ENCODE measurements around the gene L3MBTL4.

The L3MBTL4 gene

GRCh38 chr18:6362559-6363129 is 52.1 kb downstream of the L3MBTL4 start:
- no peak for DNase-seq

GRCh38 chr18:6357668-6358067 is 57.0 kb downstream of the L3MBTL4 start:
- DNase-seq: no peak

GRCh38 chr18:6355789-6356589 is 58.7 kb downstream of the L3MBTL4 start:
- DNase-seq: no peak

GRCh38 chr18:6352275-6352674 is 62.4 kb downstream of the L3MBTL4 start:
- DNase-seq: no peak

- DNase-seq: no peak
These were observed 71.7 kb downstream of the L3MBTL4 start for GRCh38 chr18:6342990-6343389.

- no peak for DNase-seq
These were observed 73.0 kb downstream of the L3MBTL4 start for GRCh38 chr18:6341709-6342108.

- no peak for DNase-seq
These were observed 73.4 kb downstream of the L3MBTL4 start for GRCh38 chr18:6341303-6341702.

- no peak for DNase-seq
These were observed 74.6 kb downstream of the L3MBTL4 start for GRCh38 chr18:6340121-6340520.

- DNase-seq: no peak
These were observed 78.5 kb downstream of the L3MBTL4 start for GRCh38 chr18:6336239-6336638.

GRCh38 chr18:6333981-6334380 is 80.7 kb downstream of the L3MBTL4 start:
- no peak for DNase-seq

- no peak for DNase-seq
These were observed 82.8 kb downstream of the L3MBTL4 start for GRCh38 chr18:6331872-6332271.

GRCh38 chr18:6330786-6331185 is 83.9 kb downstream of the L3MBTL4 start:
- DNase-seq: no peak

- no peak for DNase-seq
These were observed 86.1 kb downstream of the L3MBTL4 start for GRCh38 chr18:6328621-6329010.

GRCh38 chr18:6327895-6328620 is 86.7 kb downstream of the L3MBTL4 start:
- no peak for DNase-seq

GRCh38 chr18:6327485-6327884 is 87.2 kb downstream of the L3MBTL4 start:
- DNase-seq: no peak

GRCh38 chr18:6326566-6326965 is 88.1 kb downstream of the L3MBTL4 start:
- DNase-seq: no peak

GRCh38 chr18:6323319-6323889 is 91.3 kb downstream of the L3MBTL4 start:
- DNase-seq: no peak

GRCh38 chr18:6315517-6316331 is 99.0 kb downstream of the L3MBTL4 start:
- DNase-seq: no peak

GRCh38 chr18:6313415-6313814 is 101.3 kb downstream of the L3MBTL4 start:
- DNase-seq: no peak

- DNase-seq: no peak
These were observed 103.1 kb downstream of the L3MBTL4 start for GRCh38 chr18:6311456-6312215.

GRCh38 chr18:6310714-6311113 is 104.0 kb downstream of the L3MBTL4 start:
- DNase-seq: no peak

GRCh38 chr18:6297875-6298274 is 116.8 kb downstream of the L3MBTL4 start:
- no peak for DNase-seq

Measured in CD4-positive, alpha-beta T cell treated with Interleukin-10 for 1 hour (primary cell).